AG04450 (cell line): Measurements from ENCODE around the gene CACNA1C. TPM values are rescaled to one million over a fixed set of nuclear protein-coding genes. Genes with fewer than 3 reads are reported as not detected.
"Not testable (repeated sequence)": the region's sequence is repeated elsewhere in the genome, so short reads cannot be mapped to it uniquely, and the experiment has no call there.

ENCODE experiments used
- CTCF ChIA-PET: fragments of 300-600, 350-600 bp; formaldehyde crosslinking; extraction: SDS; loops from one replicate; lab custom pipeline; 2022; ENCODE audit warnings: antibody characterized with exemption, inconsistent platforms; lab: Charles Lee
- POLR2A ChIA-PET: fragments of 350-600 bp; formaldehyde crosslinking; extraction: SDS; loops from one replicate; lab custom pipeline; 2021; ENCODE audit warnings: antibody characterized with exemption, inconsistent platforms; lab: Yijun Ruan, JAX
- DNase-seq: peaks from one replicate; pipeline ENCODE4 v3.0.0-alpha.2; 2011; ENCODE audit warnings: low read depth, low spot score
- H3K27ac ChIP-seq: one replicate; pipeline ENCODE4 v1.5.1; 2012; ENCODE audit warnings: low read depth, low read length, control low read depth
- H3K27me3 ChIP-seq: one replicate; pipeline ENCODE4 v1.6.0; 2012; ENCODE audit warnings: low read length; ENCODE audit not compliant: control insufficient read depth, insufficient read depth
- H3K4me3 ChIP-seq: 2 replicates; pipeline ENCODE4 v1.5.1; 2011; ENCODE audit warnings: mild to moderate bottlenecking, low read depth, low read length, control low read depth
- H3K9me3 ChIP-seq: 2 replicates; pipeline ENCODE4 v1.5.1; 2012; ENCODE audit warnings: low read length; ENCODE audit not compliant: control insufficient read depth, insufficient read depth
- CTCF ChIP-seq: IDR thresholded peaks from 2 replicates; pipeline ENCODE4 v1.5.1; 2011; ENCODE audit warnings: low read depth, low read length, control low read depth, inconsistent platforms
- polyA plus RNA-seq: library from polyadenylated mRNA; depleted of rRNA; stranded (reverse); fragments of >200 nt; gene quantifications from 2 replicates; pipeline ENCODE4 v1.2.3, GENCODE V29; 2011

Gene CACNA1C
- polyA plus RNA-seq, 1 experiment, result 5.9 TPM

GRCh38 chr12:2124466-2125023 lies 71.8 kb downstream of the CACNA1C start:
- no peak for DNase-seq
- H3K9me3 ChIP-seq, result no peaks in the 10 kb centered on the region
- no peaks in the 10 kb centered on the region for H3K27me3 ChIP-seq
- TF ChIP-seq CTCF, result no peak
- H3K4me3 ChIP-seq, result no peak overlapping the region
- no peak overlapping the region for H3K27ac ChIP-seq
- ChIA-PET POLR2A (no interaction called here), CTCF (no interaction called here)

GRCh38 chr12:2125651-2126522 lies 73.1 kb downstream of the CACNA1C start:
- CTCF ChIA-PET, result no interaction called here
- DNase-seq, result no peak
- no peak for TF ChIP-seq CTCF
- Histone ChIP-seq H3K27ac (no peak overlapping the region), H3K27me3 (no peaks in the 10 kb centered on the region), H3K9me3 (no peaks in the 10 kb centered on the region), H3K4me3 (no peak overlapping the region)
- POLR2A ChIA-PET, result no interaction called here

- TF ChIP-seq CTCF, result no peak
- Histone ChIP-seq H3K27ac (no peak overlapping the region), H3K4me3 (no peak overlapping the region), H3K9me3 (no peaks in the 10 kb centered on the region), H3K27me3 (no peaks in the 10 kb centered on the region)
- CTCF ChIA-PET, result no interaction called here
- POLR2A ChIA-PET, result no interaction called here
- DNase-seq, result no peak
Measured at GRCh38 chr12:2126676-2127406, 74.1 kb downstream of the CACNA1C start.

GRCh38 chr12:2129076-2129475 lies 76.3 kb downstream of the CACNA1C start:
- POLR2A ChIA-PET, result no interaction called here
- no peak overlapping the region for H3K4me3 ChIP-seq
- TF ChIP-seq CTCF, result no peak

GRCh38 chr12:2135661-2136418 lies 83.1 kb downstream of the CACNA1C start:
- H3K27ac ChIP-seq, H3K4me3 ChIP-seq, H3K27me3 ChIP-seq, H3K9me3 ChIP-seq, POLR2A ChIA-PET, DNase-seq, CTCF ChIA-PET: not testable (repeated sequence)

More at GRCh38 chr12:2129076-2129475, 76.3 kb downstream of the CACNA1C start:
- DNase-seq, result peak; percentile 15
- Histone ChIP-seq H3K27ac (peak overlapping the region; percentile 52), H3K9me3 (no peaks in the 10 kb centered on the region), H3K27me3 (no peaks in the 10 kb centered on the region)
- CTCF ChIA-PET, result no interaction called here
